ENCODE results near the gene GRIA2.
A peak's percentile ranks its signal among the peaks of the same experiment; 100 is the strongest.
"Not testable (repeated sequence)": the region's sequence is repeated elsewhere in the genome, so short reads cannot be mapped to it uniquely, and the experiment has no call there.

The GRIA2 gene

GRCh38 chr4:157220371-157220881 is at the start of gene GRIA2:
GRIA2 (plus strand) TSS chr4:157220728; CDS start chr4:157221043, 315 bp downstream.
- DNase-seq = no peak

DNA sequence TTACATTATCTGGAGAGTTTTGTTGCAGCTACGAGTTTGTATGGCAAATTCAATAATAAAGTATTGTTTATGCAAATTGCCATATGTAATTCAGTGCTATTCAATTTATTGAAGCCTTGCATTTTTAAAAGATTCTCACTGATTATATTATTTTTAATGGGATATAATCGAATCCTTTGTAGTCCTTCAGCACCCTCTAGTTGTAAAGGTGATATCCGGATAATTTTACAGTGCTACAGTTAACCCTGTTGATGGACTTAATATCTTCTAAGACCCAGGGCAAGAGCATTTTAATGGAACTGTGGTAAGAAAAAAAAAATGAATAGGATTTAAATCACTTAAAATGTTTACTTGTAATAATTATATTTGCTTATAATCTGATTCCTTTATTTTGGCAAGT is 48.5 kb upstream of the GRIA2 start:
- peak; percentile 53 for DNase-seq

- not testable (repeated sequence) for DNase-seq
Measured at GRCh38 chr4:157180268-157180667, 40.3 kb upstream of the GRIA2 start.

GRCh38 chr4:157184300-157184699 is 36.2 kb upstream of the GRIA2 start:
- DNase-seq = no peak

- no peak for DNase-seq
Measured at GRCh38 chr4:157185363-157185762, 35.2 kb upstream of the GRIA2 start.

DNA sequence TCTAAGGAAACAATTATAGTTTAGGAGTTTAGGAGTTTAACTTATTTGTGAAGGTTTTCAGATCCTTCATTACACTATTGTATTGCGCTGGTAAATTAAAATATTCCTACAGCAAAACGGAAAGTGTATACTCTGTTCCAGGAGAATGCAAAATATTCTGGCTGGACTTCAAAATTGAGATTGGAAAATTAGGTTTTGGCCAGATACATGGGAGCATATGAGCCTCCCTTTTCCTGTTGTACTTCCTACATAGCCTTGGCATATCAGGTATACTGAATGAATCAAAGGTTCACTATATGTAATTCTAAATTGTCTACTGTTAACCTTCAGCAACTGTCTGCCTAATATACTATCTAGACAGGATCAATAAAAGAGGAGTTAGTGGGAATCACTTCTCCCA is 25.2 kb upstream of the GRIA2 start:
- no peak for DNase-seq

- no peak for DNase-seq
Measured at GRCh38 chr4:157196046-157196445, 24.5 kb upstream of the GRIA2 start.

DNA sequence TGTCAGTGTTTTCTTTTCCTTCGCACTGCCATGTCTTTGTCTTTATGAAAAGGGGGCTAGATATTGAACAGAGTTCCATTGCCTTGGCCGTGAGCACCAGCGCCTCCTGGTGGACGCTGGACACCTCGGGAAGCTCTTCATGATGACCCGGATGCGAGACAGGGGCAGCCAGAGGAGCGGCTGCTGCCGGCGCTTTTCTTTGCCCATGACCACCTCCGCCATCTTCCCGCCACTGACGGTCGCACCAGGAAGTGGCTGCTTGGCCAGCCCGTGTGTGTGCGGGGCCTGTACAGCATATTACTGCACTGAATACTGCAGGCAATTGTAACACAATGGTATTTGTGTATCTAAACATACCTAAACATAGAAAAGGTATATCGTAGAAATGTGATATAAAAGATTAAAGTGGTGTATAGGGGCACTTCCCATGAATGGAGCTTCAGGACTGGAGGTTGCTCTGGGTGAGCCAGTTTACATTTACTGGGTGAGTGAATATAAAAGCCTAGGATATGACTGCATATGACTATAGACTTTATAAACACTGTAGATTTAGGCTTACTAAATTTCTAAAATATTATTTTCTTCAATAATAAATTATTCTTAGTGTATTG is 15.8 kb upstream of the GRIA2 start:
- peak; percentile 68 for DNase-seq

- DNase-seq = peak; percentile 69
Measured at GRCh38 chr4:157217708-157218107, 2.8 kb upstream of the GRIA2 start.

DNA sequence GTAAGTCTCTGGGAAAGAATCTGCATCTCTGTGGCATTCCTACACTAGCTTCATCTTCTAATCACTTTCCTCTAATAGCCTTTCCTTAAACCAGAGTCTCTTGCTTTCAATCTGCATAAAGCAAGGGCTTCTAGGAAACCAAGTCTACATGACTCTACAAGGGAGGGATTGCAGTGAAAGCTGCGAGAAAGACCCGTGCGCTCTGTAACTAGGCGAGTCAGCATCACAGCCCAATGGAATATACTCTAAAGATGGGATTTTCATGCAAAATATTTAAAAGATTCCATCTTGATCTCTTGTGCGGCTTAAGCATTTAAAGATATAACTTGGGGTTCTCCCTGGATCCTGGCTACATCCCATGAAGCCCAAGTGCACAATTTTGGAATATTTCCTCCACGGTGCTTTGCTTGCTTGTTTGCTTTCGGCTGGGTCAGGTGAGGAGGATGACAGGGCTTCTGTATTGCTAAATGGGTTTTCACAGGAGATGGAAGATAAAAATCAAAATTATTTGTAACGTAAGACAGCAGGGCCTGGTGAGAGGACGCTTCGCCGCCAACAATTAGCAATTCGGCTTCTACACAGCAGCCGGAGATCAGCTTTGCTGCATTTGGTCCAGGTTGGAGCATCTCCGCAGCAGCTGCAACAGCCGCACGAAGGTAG is 687 bp upstream of the GRIA2 start:
- DNase-seq = no peak

- DNase-seq = no peak
Measured at GRCh38 chr4:157221426-157221894, 932 bp downstream of the GRIA2 start.

DNA sequence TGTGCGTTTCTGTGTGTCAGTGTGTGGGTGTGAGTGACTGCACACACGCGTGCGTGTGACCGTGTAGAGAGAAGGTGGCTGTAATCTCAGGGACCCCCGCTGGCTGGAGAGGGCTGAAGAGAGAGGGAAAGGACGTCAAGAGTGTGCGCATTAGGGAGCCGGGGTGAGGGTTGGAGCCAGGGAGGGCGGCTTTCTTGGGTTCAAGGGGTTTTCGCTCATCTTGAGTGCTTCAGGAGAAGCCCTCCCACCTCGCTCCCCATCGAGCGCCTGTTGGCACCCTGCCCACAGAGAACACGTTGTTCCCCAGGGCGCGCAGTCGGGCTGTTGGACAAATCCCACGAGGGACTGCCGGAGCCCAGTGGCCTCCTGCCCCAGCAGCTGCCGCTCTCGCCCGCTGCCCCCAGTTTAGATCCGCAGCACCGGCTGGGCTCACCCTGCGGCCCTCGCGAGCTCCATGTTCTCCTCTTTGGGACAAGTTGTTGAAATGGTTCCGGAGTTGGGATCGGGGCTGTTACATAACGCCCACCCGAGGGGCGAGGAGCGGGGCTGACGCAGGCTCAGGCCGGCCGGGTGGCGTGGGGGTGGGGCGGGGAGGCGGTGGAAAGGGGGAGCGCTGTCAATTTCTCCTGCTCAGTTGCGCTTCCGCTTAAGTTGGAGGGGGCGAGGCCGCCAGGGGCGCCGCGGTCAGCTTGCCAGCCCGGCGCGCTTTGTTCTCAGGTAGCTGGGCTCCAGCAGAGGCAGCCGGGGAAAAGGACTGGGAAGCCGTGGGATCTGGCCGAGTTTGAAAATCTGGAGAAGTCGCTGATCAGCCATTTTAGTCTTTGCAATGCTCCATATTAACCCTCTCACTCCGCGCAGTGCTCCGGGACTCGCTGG is 1.6 kb downstream of the GRIA2 start:
- no peak for DNase-seq

GRCh38 chr4:157222771-157223160 is 2.2 kb downstream of the GRIA2 start:
- DNase-seq = no peak

DNA sequence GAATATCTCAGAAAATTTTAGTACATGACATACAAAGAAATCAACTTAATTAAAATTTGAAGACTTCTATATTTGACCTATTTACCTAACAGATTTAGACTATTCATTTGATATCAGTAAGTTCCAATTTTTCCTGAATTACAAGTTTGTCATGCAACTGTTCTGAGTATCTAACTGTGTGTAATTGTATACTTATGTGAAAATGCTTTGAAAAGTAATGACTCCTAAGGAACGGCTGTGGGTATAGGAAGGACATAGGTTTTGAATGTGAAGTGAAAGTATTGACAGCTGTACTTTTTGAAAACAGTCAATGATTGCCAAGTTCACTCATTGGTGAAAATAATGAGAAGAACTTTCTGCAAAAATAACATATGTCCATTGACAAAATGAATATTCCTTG is 2.9 kb downstream of the GRIA2 start:
- no peak for DNase-seq

GRCh38 chr4:157225096-157225495 is 4.6 kb downstream of the GRIA2 start:
- DNase-seq = no peak

DNA sequence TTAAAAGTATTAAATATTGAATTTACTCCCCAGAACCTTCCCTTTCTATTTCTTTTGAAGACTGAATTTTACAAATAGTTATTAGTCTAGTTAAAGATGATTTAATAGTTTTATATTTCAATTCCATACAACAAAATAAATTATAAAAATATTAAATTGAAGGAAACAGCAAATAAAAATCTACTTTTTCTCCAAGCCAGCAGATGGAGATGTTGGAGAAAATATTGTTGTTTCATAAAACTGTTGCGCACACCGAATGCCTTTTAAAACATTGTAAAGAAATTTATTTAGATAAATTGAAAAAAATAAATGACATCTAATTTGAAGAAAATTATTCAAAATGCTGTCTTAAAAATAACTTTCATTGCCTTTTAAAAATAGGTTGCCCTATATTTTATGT is 5.5 kb downstream of the GRIA2 start:
- DNase-seq = no peak

DNA sequence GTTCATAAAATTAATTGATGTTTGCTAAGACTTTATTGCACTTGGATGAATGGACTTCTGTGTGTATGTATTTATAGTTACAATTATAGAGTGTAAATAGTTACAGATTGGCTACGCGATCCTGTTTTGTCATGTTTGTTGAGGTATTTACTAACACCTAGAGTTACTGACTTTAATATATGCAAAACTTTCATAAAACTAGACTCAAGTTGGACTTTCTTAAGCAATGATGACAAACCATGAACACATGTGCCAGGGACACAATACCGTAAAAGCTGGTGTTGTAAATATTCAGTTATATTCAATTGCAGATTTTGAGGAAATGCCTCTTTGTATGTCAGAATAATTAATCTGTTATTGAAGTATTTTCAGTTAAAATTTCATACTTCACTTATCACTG is 6.1 kb downstream of the GRIA2 start:
- no peak for DNase-seq

DNA sequence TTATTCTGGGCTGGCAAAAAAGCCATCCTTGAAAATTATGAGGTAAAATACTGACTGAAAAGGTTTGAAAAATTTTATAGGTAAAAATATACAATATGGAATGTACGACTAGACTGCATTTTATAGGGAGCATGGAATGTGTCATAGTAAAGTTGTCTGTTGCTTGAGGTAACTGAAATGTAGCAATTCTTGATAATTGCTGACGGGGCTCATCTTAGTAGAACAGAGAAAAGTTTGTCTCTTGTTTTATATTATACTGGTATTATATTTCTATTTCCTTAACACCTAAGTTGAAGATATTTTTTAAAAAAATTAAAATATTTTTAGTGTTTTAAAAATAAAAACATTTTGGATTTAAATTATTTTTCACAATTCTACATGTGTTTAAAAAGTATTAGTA is 11.0 kb downstream of the GRIA2 start:
- no peak for DNase-seq

DNA sequence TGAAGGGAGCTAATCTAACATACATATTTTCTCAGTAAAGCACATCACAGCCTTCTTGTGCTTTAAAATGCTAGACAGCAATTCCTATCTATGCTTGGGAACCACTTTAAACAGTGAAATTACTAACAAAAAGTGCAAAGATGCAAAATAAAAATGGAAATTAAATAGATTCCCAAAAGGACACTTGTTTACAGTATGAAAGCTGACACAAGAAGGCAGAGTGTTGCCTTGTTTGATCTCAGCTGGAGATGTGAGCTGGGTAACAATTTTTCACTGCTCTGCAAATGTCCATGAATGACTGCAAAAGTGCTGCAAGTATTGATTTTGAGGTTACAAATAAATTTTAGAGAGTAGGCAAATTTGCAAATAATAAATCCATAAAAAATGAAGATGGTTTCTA is 22.3 kb downstream of the GRIA2 start:
- no peak for DNase-seq

- no peak for DNase-seq
Measured at GRCh38 chr4:157244348-157244747, 23.8 kb downstream of the GRIA2 start.

DNA sequence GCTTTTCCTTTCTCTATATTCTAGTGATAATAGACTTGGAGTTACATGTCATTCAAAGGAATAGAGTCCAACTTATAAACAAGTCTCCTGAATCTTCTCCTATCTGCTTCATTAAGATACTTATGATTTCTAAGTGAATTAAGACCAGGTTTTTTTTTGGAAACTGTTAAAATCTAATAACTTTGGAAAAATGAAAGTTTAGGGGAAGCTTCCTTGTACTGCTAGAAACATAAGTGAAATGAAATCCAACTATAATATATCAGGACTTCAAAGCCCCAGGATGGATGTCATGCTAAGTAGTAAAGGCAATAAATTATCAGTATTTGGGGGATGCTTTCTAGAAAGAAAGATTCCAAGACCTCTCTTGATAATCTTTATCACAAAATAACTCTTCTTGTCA is 24.8 kb downstream of the GRIA2 start:
- DNase-seq = no peak

DNA sequence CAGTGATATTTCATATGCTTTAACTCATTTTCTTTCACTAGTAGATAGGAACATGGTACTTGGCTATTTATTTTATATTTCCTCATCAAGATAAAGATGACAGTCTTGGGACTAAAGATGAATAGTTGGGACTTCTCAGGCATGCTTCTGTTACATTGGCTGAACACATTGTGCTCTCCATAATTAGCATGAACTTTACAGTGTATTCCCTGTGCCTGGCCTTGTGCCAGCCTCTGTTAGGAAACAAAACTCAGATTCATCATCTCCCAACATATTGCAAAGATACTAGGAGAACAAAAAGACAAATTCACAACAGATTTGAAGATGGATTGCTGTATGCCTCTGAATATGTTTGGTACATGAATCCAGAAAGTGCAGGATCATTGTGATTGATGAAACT is 26.4 kb downstream of the GRIA2 start:
- DNase-seq = no peak

DNA sequence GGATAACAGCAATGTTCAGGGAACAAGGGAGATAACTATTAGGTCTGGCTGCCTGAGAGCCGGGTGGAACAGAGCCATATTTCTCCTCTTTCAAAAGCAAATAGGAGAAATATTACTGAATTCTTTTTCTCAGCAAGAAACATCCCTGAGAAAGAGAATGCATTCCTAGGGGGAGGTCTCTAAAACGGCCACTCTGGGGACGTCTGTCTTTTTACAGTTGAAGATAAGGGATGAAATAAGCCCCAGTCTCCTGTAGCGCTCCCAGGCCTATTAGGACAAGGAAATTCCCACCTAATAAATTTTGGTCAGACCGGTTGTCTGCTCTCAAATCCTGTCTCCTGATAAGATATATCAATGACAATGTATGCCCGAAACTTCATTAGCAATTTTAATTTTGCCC is 37.6 kb downstream of the GRIA2 start:
- peak; percentile 18 for DNase-seq

DNA sequence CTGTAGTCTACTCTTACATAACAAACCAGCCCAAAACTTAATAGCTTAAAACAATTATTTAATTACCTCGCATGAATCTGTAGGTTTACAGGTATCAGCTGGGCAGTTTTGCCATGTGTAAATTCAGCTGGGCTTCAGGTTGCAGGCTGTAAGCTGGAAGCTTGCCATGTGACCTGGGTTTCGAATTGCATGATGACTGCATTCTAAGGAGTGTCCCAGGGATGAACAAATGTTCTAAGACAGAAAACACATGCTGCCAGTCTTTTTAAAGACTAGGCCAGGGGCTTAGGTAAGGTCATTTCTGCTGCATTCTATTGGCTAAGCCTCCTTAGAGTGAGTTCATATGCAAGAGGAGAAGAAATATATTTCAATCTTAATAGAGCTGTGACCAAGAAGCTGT is 44.8 kb downstream of the GRIA2 start:
- DNase-seq = no peak
